ENCODE results near the gene FANCI.
A peak's percentile ranks its signal among the peaks of the same experiment; 100 is the strongest.

Gene FANCI

DNA sequence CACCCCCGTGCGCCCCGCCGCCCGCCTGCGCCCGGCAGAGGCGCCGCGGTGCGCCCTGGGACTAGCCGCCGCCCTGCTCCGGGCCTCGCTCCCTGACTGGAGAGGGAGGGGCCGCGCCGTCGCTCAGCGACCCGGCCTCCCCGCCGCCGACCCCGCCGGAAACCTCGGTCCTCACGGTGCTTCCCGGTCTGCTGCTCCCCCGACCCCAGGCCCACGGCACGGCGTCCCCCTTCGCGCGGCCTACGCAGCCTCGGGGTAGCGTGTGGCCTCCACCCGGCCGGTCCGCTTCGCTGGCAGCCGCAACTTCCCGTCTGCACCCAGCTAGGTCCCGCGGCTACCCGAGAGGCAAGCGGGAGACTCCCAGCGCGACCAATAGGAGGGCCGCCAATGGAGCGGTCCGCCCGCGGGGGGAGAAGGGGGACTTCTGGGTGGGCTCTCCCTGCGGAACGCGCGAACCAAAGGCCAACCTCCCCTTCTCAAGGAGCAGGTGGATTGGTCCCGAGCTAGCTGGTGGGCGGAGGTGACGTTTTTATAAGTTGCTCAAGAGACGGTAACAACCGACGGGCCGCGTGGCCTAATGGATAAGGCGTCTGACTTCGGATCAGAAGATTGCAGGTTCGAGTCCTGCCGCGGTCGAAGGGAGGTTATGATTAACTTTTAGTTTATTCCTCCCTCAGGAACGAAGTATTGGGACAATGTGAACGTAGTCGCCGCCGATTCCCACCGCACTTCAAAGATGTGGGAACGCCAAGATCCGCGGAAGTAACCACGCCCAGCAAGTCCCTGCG, 90.9 kb downstream of the FANCI start, which contains the start of gene POLG:
POLG (minus strand) TSS at position 315 of the 788 bp plus-strand sequence. CDS start 1,070 bp downstream, outside the sequence.
- peak; percentile 96 for DNase-seq

DNA sequence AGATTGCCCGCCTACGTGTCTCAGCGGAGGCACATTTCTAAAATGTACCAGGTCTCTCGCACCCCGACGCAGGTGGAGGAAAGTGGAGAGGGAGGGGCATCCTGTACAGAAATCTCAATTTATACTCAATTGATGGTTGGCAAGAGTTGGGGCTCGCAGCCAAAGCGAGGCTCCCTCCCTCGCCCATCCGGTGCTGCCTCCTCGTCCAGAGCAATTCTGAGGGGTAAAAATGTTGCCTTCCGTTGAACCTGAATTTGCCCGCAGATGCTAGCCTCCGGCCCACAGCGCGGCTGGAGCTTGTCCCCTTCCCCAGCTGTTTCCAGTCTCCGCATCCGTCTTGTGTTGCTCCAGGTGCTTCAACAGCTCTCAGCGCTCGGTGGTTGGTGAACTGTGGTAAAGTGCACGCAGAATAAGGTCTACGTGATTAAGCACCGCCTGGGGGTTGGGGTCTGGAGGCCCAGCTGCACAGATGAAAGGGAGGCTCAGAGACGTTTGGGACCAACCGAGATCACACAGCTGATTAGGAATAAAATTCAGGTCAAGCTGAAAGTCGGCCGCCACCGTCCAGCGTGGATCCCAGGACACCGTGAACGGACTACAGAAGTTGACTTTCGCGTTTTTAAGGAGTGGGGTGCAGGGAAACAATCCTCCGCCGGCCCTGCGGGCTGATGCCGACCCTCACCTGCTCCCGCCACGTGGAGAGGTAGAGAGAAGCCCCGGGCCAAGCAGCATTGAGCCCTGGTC, 91.7 kb downstream of the FANCI start:
- DNase-seq: no peak

DNA sequence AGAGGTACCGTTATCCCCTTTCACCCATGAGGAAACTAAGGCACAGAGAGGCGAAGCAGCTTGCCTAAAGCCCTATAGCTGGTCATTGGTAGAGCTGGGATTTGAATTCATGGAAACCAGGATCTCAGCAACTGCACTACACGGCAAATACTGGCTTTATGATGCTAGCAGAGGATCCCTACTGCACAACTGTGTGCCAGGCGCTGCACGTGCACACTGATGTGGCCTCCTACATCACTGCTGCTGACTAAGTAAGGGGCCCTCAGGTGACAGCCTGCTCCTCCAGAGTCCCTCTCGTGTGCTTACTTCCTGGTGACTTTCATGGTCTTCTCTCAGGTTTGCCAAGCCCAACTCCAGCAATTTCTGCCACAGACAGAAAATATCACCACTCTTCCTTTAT, 94.3 kb downstream of the FANCI start:
- no peak for DNase-seq

DNA sequence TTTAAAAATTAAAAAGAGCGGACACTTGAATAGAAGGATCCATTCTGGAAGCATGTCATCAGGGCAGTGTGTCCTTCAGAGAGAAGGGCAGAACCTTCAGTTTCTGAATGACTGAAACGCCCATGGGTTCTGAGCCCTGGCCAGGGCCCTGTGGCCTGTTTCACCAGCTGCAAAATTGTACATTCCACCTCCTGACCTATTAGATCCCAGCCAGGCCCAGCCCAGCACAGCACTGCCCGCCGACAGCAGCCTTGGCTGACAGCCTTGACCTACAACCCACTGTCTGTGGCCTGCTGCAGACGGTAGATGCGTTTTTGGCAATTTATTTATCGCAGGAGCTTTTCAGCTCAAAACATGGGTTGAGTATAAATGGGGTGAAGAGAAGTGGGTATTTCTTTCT, 96.8 kb downstream of the FANCI start:
- DNase-seq: no peak

DNA sequence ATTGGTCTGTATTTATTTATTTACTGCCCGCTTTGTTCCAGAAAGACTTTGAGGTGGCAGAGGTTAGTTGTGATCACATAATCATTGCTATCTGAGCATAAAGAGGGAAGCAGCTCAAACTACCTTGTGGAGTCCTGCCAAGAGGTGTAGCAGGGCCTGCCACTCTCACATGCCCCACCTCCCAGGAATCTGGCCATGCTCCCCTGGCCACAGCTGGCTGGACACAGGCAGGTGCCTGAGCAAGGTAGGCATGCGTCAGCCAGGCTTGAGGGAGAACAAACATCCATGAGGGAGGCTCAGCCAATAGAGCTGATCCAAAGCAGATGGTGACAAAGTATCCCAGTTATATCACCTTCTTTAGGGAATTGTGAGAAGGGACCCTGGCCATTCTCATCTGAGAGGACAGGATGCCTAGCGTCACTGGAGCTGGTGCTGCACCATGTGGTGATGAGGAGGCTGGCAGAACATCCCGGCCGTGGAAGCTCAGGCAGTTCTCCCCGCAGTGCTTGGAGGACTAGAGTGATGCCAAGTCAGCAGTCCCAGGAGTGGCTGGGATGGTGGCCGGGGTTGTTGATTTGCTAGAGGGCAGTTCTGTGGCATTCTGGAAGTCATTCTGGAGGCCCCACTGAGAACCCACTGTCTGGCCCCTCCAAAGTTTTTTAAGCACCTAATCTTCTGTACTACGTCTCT, 97.7 kb downstream of the FANCI start:
- no peak for DNase-seq

DNA sequence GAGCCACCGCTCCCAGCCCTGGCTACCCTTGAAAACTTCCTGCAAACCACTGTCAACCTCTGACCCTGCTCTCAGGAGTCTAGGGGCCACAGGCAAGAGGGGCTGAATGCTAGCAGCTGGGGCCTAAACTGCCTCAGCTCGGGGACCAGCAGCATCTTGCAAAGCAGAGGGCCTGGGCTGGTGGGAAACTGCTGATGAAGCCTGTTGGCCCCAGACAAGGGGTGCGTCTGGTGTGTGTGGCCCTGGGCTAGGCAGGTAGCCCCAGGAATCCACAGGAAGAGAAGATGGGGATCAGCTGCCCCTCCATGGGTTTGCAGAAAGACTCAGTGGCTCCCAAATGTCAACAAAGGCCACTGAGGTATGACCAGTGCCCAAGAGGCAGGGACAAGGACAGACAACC, 99.1 kb downstream of the FANCI start:
- DNase-seq: no peak

DNA sequence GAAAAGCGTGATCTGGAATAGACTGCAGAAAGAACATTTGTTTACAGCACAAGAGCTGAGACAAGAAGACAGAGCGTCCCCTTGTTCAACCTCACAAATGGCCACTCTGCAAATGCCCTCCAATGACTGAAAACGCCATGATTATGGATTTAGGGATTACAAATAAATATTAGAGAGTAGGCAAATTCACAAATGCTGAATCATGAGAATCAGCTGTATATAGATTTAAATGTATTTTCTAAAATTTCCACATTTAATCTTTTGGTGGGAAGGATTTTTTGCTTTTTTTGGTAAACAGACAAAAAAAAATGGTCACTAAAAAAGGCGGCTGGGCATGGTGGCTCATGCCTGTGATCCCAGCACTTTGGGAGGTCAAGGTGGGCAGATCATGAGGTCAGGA, 101.5 kb downstream of the FANCI start:
- no peak for DNase-seq

DNA sequence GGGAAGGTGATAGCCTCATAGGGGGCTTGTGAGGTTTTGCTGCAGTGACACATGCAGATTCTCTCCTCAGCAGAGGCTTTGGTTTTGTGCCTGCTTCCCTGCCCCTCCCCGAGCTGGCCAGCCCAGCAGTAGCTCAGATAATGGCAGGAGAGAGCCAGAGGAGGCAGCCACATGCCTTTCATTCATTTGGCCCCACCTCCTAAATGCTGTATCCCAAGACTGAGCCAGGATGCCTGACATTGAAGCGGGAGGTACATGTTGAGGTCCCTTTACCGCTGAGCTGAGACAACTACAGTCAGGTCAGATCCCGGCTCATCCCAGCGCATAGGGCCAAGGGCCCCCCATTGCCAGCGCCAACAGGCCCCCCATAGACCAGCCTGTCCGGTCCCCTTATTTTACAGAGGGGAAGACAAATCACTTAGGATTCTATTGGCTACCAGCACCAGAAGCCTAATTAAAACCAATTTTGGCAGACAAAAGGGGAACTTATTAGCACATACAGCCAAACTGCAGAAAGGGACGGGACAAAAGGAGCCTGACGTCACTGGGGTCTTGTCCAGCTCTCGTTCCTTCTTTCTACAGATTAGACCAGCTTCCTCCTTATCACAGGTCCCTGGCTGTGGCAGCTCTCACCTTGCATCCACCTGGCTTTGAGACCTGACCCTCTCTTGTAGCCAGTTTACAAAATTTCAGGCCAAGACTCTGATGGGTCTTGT, 102.9 kb downstream of the FANCI start:
- no peak for DNase-seq

DNA sequence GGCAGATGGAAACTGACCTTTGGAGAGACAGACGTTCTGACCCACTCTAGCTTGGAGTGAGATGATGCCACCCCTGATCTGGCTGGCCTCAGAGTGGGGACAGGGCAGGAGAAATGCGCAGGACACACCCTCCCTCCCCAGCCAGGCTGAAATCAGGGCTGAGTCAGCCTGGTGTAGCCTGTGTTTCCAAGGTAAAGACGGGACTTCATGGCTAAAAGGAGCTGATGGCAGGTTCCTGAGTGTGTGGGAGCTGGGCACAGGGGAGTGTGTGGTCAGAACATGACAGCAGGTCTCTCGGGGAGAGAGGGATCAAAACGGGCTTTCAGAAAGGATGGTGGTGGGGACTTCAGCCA, 105.4 kb downstream of the FANCI start:
- DNase-seq: no peak

DNA sequence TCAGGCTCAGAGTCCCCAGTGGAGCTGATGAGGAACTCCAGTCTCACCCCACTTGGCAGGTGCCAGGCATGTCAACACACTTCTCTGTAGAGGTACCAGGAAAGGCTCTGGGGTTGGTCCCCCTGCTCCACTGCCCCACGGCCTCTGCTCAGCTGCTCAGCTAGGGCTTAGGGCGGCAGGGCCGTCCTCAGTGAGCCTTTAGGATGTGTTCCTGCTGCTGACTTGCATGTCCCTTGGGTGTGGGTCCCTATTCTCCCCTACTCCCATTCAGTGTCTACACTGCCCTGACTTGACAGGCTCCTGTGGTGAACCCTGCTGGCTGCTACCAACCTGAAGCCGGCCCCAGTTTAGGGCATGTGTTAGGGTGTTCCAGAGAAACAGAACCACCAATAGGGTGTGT, 108.7 kb downstream of the FANCI start:
- DNase-seq: no peak

DNA sequence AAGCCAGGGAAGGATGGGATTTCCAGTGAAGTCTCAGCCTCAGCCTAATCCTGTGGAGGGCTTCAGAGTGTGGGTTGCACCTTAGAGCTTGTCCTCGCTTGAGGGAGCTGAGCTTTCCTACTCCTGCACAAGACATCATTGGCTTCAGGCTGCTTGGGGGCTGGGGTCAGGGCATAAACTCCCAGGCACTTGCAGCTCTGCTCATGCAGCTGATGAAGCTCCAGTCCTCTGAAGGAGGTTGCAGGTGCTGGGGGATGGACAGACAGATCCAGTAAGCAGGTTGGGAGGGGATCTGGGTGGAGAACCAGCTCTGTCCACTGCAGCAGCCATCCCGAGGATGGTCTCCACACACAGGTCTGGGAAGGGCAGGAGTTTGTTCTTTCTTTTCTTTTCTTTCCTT, 110.2 kb downstream of the FANCI start:
- no peak for DNase-seq

DNA sequence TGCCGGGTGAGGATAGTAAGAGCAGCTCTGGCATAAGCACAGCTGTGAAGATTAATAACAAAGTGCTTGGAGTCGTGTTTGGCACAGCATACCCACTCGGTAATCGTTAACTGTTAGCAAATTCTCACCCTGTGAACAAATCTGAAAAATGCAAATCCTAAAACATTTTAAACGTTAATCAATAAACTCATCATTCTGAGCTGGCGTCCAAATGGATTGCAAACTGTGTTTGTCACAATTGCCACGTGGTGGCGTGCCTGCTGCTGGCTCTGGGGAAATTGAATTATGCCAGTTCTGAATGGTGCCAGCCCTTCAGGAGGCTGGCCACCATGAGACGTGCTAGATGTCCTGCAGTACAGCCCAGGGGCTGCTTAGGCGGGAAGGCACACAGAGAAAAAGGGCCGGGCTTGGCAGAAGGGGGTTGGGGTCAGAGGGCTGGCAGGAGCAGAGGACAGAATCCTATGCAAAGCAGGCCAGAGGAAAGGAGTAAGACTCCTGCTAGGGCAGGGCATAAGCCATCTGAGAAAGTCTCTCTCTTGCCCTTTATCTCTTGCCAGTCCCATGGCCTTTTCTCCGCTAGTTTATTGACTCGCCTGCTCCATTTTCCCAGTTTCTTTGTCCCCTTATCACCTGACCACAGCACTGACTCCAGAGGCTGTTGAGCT, 113.0 kb downstream of the FANCI start:
- DNase-seq: no peak

DNA sequence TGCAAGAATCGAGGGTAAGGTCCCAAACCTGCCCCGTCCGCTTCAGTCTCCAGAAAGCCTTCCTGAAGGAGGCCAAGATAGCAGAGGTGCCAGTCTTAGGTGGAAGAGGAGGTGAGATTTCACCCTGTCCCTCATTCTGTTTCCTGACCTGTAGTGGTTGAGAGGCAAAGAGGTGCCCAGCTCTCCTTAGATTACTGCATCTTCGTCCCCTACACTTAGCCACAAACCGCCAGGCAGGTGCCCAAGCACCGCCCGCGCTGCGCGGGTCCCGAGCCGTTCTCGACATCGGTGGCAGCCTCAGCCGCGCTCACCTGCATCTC, 114.6 kb downstream of the FANCI start:
- no peak for DNase-seq

DNA sequence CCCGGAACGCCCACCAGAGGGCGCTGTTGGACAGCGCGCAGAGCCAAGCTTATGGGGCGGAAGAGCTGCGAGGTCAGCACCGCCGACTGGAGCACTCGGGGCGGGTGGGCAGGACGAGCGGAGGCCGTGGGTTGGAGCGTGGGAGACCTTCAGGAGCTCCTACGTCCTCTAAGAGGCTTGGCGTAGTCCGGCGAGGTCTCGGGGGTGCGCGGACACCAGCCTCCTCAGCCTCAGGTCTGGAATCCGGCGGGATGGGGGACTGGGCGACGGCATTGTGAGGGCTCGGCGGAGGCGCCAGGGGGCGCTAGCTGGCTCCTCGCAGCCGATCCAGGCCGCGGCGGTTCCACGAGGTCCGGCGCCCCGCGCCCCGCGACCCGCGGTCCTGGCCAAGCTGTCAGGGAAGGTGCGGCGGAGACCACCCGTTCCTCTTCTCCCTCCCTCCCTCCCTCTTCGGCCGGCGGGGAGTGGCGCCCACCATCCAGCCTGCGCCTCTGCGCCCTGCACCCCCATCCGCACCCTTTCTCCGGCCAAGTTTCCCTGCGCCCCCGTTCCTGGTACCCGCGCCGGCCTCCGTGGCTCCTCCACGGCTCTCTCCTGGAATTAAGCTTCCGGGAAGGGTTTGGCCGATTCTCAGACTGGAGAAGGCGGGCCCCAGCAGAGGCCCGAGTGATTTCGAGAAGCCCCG, 115.1 kb downstream of the FANCI start:
- peak; percentile 56 for DNase-seq

DNA sequence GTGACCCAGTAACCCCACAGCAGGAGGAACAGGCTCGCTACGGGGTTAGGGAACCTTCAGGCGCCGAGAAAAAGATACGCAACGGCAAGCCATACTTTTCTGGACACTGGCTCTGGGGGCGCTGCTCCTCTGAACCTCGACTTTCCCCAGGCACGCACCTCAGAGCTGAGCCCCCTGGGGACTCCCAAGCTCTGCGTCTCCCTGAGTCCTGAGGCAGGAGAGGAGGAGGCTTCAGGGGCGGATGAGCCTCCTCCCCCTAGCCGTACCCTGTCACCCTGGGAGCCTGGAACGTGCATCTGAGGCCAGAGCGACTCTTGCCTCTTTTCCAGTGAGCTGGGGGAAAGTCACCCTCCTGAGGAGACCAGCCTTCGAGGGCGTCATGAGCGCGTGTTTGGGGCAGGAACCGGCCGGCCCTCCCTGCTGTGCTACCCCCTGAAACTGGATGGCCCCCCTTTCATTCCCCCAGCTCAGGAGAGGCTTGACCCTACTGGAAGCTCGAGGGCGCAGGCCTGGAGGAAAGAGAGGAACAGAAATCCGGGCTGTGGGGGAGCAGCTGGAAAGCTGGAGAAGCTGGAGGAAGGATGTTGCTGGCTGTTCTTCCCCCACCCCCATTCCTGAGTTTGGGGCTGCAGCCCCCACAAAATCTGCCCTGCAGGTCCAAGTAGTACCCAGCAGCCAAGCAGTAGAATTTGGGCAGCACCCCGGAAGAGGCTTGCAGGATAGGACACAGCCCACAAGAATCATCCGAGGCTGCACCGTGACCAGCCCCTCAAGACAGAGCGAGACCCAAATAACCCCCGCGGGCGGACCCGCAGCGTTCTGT, 115.9 kb downstream of the FANCI start:
- DNase-seq: no peak

DNA sequence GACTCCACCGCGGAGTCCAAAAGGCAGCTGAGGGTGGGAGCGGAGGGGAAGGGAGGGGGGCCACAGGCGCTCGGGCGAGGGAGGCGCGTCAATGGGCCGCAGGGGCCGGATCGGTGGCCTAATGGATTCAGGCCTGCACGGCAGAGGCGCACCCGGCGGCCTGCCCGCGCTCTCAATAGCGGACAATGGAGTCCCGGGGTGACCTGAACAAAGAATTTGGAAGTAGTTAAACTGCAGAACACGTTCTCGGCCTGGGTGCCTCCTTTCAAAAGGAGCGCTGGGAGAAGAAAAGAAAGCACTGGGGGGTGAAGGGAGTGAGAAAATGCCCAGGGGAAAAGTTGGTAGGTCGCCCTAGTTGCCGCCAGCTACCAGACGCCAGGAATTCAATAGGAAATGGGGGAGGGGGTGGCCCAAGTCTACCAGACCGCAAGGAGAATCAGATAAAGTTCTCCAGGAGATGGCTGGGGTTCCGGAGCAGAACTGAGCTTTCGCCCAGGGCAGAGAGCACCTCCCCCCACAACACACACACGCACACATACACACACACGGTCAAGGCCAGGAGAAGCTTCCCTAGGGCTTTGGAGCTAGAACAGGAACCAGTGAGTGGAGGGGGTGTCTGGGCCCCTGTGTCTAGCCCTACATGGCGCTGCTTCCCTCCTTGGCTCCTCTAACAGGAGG, 116.7 kb downstream of the FANCI start:
- no peak for DNase-seq

DNA sequence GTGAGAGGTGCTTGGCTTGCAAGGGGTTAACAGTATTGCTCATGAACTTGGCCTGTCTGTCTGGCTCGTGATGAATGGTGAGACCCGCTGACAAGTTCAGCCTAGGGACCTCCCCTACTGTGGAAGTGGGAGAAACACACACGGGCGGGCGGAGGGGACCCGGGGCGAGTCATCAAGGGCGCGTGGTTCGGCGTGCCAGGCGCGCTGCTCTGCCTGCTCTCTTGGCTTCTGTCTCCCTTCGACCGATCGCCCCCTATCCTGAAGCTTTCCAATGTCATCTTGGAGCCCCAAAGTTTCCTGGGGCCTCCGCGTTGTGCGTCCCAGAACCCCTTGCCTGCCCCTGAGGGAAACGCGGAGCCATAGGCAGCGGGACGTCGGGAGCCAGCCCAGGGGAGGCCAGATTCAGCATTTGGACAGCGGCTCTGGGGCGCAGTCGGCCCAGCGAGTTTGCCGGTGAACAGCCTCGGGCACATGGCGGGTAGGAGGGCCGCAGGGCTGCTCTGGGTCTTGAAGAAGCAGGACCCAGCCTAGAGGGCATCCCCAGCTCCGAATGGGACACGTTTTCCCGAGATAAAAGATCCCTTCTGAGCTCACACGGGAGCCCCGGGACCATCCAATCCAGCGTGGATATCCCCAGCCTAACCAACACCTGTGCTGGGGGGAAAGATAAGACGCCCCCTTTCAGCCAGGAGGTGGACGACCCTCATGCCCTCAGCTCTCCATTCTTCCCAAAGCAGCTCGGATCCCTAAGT, 117.8 kb downstream of the FANCI start:
- no peak for DNase-seq

DNA sequence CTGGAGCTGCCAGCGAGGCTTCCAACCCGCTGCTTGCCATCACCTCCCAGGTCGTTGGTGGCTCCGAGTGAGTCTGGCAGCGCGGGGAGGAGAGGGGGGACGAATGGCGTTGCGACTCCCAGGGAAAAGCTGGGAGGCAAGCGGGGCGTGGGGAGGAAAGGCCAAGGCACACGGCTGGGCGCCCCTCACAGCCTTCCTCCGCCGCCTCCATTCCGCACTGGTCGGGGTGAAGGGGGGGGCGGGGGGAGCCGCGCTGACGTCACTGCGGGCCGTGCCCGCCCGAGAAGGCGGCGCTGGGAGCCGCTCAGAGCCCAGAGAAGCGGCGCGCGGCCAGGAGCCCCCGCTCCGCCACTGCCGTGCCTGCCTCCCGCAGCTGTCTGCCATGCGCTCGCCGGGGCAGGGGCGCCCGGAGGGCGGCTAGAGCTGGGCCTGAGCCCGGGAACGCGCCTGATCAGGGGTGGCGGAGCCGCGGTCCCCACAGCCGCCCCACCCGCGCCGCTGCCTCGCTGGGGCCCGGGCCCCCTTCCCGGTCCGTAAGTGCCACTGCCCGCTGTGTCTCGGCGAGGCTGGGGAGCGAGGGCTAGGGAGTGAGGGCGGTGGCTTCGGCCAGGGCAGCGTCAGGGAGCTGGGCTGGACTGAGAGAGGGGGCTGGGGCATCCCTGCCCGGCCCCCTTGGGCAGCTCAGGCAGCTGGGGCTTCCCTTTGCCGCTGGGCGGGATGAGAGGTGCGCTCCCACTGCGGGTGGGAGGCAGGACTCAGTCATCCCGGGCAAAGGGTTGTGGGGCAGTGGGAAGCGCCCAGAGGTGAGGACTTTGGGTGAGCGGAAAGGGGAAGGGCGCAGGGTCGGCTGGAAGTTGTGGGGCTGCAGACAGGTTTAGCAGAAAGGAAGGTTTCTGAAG, 118.7 kb downstream of the FANCI start:
- DNase-seq: peak; percentile 55

DNA sequence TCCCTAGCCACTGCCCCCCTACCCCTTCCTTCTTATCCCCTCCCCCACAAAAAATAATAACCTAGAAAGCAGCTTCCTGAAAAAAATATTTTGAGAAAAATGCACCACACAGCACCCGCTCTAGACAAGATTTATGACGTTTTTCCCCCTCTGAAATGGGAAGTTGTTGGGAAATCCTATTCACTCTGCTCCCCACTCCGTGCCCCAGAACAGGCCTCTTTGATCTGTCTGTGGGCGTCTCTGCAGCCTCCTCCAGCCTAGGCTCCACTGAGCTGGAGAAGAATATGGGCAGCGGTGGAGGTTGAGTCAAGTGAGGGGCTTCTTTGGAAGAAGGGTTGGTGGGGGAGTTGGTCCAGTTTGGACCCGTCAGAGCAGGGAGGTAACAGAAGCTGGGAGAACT, 119.4 kb downstream of the FANCI start:
- DNase-seq: no peak
